Measurements from ENCODE around the gene FAM72A.
"Not testable (repeated sequence)": the region's sequence is repeated elsewhere in the genome, so short reads cannot be mapped to it uniquely, and the experiment has no call there.

Gene FAM72A

DNA sequence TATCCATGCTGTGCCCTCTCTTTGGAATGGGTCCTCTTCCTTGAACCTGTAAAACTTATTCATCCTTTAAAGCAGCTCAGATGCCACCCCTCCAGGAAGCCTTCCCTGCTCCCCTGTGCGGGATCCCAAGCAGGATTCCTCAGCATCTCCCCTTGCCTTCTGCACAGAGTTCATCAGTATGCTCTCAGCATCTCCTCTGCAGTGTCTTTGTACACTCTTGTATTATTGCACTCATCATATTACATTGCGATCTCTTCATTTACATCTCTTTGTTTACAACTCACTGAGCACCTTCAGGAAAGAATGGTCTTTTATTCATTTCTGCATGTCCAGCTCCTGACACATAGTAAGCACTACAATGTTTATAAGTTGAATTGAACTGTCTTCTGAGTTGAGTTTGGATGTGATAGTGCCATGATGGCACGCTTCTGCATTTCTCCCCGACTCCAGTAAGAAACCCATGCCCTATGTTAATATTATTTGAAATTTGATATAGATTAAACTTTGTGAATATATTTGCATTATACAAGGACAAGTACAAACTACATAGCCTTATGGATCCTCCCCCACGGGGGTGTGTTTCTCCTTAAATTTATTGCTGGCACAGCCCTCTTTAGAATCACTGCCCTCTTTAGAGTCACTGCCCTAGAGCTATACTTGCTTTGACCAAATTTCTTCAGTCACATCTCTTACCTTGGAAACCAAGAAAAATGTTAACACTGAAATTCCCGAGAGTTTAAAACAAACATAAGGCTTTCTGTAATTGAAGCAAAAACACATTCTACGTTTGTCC, 13.2 kb upstream of the FAM72A start:
- not testable (repeated sequence) for DNase-seq

DNA sequence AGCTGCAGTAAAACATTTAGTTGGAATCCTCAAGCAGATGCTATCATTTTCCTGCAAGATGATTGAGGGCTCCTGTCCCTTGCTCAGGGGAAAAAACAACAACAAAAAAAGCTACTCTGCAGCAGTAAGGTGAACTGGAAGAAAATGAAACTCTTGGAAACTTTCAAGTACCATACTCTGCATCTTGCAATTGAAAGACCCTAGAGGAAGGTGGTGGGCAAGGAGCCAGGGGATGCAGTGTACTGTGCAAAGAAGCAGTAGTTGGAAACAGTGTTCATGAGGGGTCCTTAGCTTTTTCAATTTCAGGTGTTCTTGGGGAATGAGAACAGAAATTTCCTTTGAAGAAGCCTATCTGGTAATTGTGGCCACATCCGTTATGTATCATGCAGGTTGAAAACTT, 8.2 kb upstream of the FAM72A start:
- DNase-seq = not testable (repeated sequence)

DNA sequence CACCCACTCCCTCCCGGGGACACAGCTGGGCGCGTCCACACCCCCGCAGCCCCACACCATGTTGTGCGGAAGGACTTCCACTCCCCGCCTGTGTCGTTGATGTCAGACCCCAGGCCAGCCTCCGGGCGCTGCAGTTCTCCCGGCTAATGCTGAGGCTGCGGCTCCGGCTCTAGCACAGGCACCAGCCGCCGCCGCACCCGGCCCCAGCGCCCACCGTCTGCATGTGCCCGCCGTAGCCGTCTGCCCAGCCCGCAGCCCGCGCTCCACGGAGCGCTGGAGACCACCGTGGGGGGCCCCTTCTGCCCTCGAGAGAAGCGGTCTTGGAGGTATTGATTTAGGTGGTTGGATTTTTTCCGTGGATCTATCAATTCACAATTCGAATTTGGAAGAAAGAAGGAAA, 2.9 kb upstream of the FAM72A start:
- not testable (repeated sequence) for DNase-seq

DNA sequence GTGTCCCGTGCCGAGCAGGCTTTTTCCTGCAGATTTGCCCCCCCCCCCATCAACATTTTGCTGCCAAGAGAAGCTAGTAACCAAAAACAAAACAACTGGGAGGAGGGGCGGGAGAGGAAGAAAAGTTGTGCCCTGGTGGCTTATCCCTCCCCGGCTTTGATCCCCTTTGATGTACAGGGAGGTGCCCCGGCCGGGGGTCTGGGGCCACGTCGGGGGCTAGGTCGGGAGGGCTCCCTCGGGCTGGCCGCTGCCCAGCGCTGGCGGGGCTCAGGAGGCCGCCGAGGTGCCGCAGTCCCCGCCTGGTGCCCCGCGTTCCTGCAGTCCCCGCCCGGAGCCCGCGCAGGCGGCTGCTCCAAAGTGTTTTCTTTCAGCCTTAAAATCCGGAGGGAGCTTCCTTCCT, 2.2 kb upstream of the FAM72A start:
- peak; percentile 22 for DNase-seq

DNA sequence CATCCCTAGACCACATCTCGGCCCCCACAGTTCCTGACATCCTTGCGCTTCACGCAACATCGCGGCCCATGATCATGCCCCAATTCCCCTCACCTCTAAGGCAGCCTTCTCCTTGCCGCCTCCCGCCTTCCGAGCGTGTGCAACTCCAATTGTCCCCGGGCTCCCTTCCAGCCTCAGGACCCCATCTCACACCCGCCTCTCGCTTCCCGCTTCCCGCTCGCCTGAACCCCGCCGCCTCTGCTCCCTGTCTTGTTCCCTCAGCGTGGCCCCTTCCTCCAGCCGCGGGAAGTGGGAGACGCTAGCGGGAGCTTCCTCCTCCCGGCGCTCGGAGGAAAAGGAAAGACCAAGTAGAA, 1.5 kb upstream of the FAM72A start:
- DNase-seq = not testable (repeated sequence)

DNA sequence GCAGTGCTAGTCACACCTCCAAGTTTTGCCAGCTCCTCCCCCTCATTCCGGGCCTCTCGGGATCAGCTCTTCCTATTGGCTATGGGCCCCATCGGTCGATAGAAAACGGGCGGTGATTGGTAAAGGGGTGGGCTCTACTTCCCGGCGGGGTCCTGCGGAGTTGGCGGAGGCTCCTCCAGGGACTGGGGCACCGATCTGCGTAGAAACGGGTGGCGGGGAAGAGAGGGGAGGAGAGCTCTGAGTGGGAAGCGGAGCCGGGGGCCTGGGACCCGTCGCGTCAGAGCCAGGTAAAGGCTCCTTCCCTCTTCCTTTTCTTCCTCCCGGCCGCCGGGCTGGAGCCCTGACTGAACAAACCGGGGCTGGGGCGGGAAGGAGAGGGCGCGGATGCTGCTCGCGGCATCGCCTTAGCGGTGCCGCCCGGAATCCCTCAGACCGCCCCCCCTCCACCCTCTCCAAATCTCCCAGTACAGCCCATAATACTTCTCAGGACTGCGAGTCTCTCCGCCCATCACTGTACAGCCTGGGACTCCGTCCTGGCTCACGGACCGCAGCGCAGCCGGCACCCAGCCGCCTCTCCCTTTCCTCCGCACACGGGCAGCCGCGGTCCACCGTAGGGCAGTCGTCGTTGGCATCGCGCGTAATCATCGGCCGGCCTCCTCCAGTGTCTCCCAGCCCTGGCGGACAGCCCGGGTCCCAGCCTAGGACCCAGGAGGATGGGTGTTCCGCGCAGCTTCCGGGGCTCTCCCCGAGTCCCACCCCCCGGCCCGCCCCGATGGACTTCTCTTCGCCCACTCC, 922 bp upstream of the FAM72A start, which contains the start of gene SRGAP2:
SRGAP2 (plus strand) TSS at position 178 of the 795 bp plus-strand sequence. CDS start 2,430 bp downstream, outside the sequence.
- peak; percentile 68 for DNase-seq

DNA sequence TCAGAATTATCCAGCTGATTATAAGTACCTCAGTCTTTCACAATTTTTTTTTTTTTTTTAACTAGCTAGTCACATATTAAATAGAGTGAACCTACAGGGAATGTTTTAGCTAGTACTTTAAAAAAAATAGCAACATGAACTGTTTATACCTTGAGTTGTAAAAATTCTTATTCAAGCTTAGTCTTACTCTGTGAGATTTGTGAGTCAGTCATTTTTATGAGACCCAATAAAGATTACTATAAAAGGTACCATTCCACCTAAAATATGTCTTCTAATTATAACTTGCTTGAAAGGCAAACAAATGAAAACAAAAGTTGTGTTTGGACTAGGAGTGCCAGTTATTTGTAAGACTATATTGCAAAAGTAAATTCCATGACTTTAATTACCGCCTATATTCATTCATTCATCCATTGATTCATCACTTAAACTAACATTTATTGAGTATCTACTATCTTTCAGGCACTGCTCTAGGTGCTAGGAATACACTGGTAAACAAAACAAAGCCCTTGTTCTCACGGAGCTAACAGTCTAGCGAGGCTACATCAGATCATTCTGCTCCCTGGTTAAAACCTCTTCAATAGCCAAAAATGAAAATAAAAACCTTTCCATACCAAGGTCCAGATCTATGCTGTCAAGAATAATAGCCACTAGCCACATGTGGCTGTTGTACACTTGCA, 5.8 kb downstream of the FAM72A start:
- DNase-seq = not testable (repeated sequence)

DNA sequence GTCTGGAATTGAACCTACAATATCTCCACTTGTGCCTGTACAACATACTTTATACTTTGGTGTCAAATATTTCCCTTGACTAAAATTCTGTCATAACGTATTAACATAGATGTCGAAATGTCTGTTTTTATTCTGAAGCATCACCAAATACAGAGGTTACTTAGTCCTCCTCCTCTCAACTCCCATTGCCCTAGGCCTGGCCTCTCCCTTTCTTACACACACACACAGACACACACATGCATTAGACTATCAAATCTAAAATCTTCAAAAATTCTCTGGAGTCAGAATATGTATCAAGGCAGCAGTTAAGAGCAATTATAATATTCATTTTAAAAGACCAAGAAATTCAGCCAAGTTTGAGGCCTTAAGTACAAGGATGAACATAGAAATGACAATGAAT, 7.5 kb downstream of the FAM72A start:
- DNase-seq = not testable (repeated sequence)

DNA sequence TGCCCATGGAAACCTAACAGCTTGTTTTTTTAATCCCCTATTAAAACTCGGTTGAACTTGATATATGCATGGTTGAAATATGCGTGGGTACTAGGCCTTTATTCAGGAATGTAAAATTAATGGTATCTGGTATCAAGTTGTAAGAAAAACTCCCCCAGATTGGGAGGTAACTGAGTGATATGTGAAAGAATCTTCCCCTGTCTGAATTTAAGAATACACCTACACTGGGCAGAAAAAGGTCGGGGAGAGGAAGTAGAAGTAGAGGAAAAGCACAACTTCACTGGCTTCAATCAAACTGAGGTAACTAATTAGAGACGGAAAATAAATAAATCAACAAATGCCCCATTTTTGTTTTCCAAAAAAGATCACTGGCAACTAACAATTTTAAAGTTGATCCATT, 15.8 kb downstream of the FAM72A start:
- not testable (repeated sequence) for DNase-seq

DNA sequence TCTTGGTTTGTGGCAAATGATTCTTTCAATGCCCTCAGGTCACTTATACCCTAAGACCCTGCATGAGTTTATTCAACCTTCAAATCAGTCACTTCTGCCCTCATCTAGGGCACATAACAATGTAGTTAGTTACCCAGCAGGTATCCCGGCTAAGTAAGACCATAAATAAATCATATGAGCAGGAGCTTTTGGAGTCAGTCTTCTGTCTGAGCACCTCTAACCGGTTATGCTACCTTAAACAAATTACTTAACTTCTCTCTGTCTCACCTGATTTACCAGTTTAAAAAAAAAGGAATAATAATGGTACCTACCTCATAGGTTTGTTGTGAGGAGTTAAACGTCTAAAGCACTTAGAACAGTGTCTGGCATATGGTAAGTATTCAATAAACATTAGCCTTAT, 16.9 kb downstream of the FAM72A start:
- not testable (repeated sequence) for DNase-seq

DNA sequence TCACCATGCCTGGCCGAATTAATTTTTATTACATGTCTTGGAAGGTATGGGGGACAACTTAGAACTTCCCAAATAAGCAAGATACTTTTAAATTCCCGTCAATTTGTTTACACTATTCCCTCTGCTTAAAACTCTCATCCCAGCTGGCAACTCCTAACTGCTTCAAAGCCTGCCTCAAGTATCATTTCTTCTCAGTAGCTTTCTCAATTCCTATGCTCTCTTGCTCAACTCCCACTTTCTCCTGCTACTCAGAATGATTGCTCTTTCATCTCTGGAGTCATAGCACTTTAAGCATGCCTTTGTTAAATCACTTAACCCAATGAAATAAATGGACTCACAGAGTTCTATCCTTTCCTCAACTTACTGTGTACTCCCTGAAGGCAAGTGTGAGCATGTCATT, 18.9 kb downstream of the FAM72A start:
- DNase-seq = not testable (repeated sequence)

DNA sequence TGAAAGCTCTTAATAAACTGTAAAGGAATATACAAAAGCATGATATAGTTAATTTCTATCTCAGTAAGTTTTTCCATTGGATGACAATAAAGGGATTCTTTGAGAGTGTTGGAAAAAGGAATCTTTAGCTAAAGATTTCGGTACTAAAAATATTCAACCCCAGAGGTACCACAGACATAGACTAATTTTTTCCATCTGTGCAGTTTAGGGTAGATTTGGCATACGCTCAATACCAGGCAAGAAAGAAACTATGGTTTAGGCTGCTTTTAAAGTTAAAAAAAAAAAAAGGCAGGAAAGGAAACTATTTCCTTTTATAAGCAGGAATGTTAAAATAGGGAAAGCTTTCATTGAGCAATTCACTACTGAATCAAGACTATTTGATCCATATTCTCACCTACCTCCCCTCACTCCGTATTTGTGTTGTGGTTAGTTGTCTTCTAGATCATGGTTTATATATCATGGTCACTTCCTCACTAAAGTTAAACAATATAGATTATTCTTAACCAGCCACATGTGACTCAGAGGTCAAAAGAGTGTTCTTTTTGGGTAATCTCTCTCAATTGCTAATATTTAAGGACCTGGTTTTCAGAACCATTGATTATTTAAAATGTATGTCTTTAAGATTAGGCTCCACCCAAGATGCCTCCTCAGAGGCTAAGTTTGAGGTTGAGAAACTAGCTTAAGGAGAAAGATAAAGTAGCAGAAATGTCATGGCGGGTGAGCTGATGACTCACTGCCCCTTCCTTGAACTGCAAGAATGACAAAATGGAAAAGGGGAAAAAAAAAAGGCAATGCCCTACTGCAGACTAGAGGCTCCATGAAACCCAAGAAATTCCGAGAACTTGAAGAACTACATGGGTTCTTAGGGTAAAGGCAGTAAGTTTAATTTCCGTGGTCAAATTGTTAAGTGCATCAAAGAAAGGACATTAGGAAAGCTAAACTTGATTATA, 20.0 kb downstream of the FAM72A start:
- peak; percentile 36 for DNase-seq

DNA sequence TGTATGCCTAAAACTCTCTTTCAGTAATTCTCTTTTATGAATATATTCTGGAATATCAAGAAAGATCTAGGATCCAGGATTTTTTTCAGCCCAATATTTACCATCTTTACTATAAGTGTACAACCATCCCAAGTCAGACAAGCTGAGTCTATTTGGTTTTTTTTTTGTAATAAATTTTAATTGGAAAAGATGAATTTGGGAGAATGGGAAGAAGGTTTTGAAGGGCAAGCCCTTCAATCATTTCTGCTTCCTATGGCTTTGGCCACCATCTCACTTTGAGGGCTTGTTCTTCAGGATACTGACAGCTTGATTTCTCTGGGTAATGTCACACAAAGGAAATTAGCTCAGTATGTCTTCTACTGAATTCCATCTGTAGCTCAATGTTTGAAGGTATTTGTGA, 23.0 kb downstream of the FAM72A start:
- DNase-seq = not testable (repeated sequence)

DNA sequence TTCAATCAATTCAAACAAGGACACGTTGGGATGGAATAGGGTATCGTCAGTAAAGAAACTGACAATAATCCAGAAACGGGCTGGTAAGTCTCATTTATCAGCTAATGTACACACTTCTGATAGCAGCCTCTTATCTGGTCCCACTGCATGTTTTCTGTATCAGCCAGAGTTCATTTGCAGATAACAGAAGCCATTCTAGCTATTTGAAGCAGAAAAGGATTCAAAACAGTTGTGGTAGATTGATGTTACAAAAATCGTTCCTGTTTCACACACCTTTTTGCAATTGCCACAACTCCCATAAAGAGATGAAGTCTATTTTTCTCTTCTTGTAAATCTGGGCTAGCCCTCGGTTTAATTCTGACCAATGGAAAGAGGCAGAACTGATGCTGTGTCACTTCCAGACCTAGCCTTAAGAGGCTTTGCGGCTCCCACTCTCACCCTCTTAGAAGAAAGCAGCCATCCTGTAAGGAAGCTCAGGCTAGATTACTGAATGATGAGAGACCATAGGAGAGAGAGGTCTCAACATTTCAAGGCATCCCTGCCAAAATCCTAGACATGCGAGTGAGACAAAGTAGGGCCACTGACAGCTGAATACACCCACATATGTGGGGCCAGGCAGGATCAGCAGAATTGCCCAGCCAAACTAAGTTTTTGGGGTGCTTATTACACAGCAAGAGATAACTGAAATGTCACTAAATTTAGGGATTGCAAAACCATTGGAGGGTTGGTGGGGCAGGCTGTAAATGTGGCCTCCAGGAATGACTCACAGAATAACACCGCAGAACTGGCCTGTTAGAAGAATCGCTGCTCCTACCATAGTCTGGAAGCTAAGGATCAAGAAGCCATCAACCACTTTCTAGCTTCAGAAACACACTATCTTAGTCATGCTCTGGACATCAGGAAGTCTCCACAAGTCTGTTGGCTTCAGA, 24.3 kb downstream of the FAM72A start:
- DNase-seq = peak; percentile 24

DNA sequence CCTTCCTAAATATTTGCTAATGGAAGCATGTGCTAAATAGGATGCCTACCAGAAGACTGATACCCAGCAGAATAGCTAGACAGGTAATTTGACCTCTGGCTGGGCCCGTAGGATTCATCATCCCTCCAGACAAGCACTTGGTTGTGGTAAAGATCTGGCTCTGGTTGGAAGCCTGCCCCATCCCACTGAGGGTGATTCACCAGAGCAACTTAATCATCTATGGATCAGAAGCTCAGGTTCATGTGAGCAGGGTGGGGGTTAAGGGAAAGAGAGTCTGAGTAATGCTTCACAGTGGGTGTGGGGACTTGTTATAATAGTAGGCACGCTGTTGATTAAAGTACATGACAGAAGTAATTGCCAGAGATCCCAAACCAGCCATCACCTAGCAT, 26.5 kb downstream of the FAM72A start:
- DNase-seq = not testable (repeated sequence)

DNA sequence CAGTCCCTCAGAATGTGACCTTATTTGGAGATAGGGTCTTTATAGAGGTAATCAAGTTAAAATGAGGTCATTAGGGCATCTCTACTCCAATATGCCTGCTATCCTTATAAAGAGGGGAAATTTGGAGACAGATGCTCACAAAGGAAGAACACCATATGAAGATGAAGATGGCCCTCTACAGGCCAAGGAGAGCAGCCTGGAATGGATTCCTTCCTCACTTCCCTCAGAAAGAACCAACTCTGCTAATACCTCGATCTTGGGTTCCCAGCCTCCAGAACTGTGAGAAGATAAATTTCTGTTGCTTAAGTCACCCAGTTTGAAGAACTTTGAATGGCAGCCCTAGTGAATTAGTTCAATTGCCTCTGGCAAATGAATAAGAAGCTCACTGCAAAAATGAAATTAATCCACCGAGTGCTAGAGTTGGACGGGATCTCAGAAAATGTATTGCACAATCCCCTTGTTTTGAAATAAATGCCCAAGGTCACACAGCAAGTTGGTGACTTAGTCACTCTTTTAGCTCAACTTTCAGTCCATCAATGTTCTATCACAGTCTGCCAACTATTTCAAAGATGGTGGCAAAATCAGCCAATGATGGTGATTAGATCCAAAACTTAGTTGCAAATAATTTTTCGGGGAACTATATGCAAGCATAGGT, 27.1 kb downstream of the FAM72A start:
- DNase-seq = peak; percentile 23

DNA sequence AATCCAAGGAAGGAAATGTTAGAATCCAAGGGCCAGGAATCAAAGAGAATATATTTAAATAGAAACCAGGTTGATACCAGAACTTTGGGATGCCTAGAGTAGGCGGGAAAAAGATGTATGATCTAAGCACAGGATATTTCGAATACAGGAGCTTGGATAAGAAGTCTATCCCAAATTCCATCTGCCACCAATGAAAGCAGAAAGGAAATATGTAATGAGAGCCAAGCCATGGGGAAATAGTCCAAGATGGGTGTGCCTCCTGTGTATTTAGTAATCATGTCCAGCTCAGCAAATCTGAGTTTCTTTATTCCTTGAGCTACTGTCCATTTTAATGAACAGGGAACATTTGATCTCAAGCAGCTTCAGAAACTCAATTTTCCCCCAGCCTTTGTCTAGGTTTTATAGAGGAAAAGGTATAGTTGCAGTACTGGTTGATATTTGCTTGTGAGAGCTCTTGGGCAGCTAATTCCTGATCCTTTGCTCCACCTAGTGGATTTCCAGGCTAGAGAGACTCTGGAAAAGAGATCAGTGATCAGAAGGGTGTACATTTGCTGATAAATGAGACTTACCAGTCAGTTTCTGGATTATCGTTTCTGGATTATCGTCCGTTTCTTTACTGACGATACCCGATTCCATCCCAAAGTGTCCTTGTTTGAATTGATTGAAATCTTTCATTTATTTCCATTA, 28.3 kb downstream of the FAM72A start:
- DNase-seq = peak; percentile 23

DNA sequence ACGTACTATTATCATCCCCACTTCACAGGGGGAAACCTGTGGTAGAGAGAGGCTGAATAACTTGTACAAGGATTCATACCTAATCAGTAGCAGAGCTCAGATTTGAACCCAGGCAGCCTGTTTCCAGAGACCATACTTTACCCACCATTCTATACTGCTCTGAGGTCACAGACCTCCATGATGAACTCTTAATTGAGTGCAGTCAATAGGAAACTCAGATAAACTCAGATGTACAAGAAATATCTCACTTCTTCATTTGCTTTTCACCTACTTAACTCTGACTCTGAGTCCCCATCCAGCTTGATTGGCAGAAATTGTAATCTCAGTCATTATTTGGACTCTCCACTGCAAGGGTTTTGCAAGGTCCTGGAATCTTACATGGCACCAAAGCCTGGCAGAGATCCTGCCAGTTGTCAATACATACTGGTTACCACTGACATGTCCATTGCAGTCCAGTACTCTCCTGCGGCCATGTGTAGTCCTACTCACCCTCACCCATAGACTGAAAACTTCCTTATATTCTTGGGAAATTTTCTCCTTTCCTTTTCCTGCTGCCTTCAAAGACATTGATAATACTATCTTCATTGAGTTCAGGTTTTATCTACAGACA, 29.4 kb downstream of the FAM72A start:
- not testable (repeated sequence) for DNase-seq

DNA sequence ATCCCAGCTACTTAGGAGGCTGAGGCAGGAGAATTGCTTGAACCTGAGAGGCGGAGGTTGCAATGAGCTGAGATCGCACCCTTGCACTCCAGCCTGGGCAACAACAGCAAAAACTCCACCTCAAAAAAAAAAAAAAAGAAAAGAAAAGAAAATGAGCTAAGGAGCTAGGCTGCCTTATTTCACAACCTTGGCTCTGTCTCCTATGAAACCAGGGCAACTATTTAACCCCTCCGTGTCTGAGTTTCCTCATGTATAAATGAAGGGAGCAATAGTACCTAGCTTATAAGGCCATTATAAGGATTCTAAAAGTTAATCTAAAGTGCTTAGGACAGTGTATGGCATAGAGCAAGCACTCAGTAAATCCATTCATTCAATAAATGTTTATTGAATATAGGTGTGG, 32.8 kb downstream of the FAM72A start:
- DNase-seq = peak; percentile 4
